ENCODE measurements around the gene ATP7B. TPM values are rescaled to one million over a fixed set of nuclear protein-coding genes. Genes with fewer than 3 reads are reported as not detected.

The ATP7B gene
- total RNA-seq, 1 donor from 2014 or later, result 11.6 TPM

- no peak for TF ChIP-seq CTCF (conservative IDR thresholded peaks at IDR 0.05)
- Mint-ChIP-seq H3K27ac (ENCODE audit: unreplicated experiment) (no peak overlapping the region), H3K27me3 (ENCODE audit: low read depth) (no peaks in the 10 kb centered on the region), H3K4me3 (no peak overlapping the region), H3K4me1 (peaks cover 5% of the 10 kb centered on the region), H3K9me3 (peaks cover 11% of the 10 kb centered on the region), H3K36me3 (ENCODE audit: low read depth) (peaks cover 59% of the 10 kb centered on the region)
- DNase-seq (ENCODE audit: low read depth, low spot score), result no peak
Observed at GRCh38 chr13:52027832-52028231, 16.6 kb upstream of the ATP7B start.

GRCh38 chr13:52026246-52026626 lies 15.0 kb upstream of the ATP7B start:
- no peak for DNase-seq (ENCODE audit: low read depth, low spot score)
- H3K27ac Mint-ChIP-seq (ENCODE audit: unreplicated experiment), result no peak overlapping the region
- no peak for TF ChIP-seq CTCF (conservative IDR thresholded peaks at IDR 0.05)

GRCh38 chr13:52025475-52026245 lies 14.4 kb upstream of the ATP7B start:
- Mint-ChIP-seq H3K4me3 (no peak overlapping the region), H3K4me1 (no peaks in the 10 kb centered on the region), H3K36me3 (ENCODE audit: low read depth) (peaks cover 66% of the 10 kb centered on the region), H3K27me3 (ENCODE audit: low read depth) (no peaks in the 10 kb centered on the region), H3K9me3 (peaks cover 11% of the 10 kb centered on the region), H3K27ac (ENCODE audit: unreplicated experiment) (no peak overlapping the region)
- DNase-seq (ENCODE audit: low read depth, low spot score), result no peak
- TF ChIP-seq CTCF (conservative IDR thresholded peaks at IDR 0.05), result no peak

More at GRCh38 chr13:52026246-52026626, 15.0 kb upstream of the ATP7B start:
- Mint-ChIP-seq H3K36me3 (ENCODE audit: low read depth) (peaks cover 63% of the 10 kb centered on the region), H3K27me3 (ENCODE audit: low read depth) (no peaks in the 10 kb centered on the region), H3K4me1 (no peaks in the 10 kb centered on the region), H3K4me3 (no peak overlapping the region), H3K9me3 (peaks cover 11% of the 10 kb centered on the region)

GRCh38 chr13:52024481-52024880 lies 13.2 kb upstream of the ATP7B start, which contains the start of gene UTP14C:
TSS of gene UTP14C (plus strand) at chr13:52024691. CDS start at chr13:52028805, 4,114 bp downstream.
- no peak for DNase-seq (ENCODE audit: low read depth, low spot score)
- Mint-ChIP-seq H3K9me3 (peaks cover 11% of the 10 kb centered on the region), H3K27me3 (ENCODE audit: low read depth) (no peaks in the 10 kb centered on the region), H3K4me1 (no peaks in the 10 kb centered on the region), H3K36me3 (ENCODE audit: low read depth) (peaks cover 62% of the 10 kb centered on the region), H3K27ac (ENCODE audit: unreplicated experiment) (no peak within 1 kb of the TSS), H3K4me3 (no peak within 1 kb of the TSS)
- no peak for TF ChIP-seq CTCF (conservative IDR thresholded peaks at IDR 0.05)

- no peak overlapping the region for H3K27ac Mint-ChIP-seq (ENCODE audit: unreplicated experiment)
- no peak for DNase-seq (ENCODE audit: low read depth, low spot score)
- peaks cover 50% of the 10 kb centered on the region for H3K36me3 Mint-ChIP-seq (ENCODE audit: low read depth)
- TF ChIP-seq CTCF (conservative IDR thresholded peaks at IDR 0.05), result no peak
- H3K4me1 Mint-ChIP-seq, result no peaks in the 10 kb centered on the region
- H3K4me3 Mint-ChIP-seq, result no peak overlapping the region
- H3K27me3 Mint-ChIP-seq (ENCODE audit: low read depth), result no peaks in the 10 kb centered on the region
- H3K9me3 Mint-ChIP-seq, result peaks cover 8% of the 10 kb centered on the region
Observed at GRCh38 chr13:52022356-52022755, 11.1 kb upstream of the ATP7B start.
